Dermis blood vessel endothelial cell (primary cell): Measurements from ENCODE around the gene ETNK2. TPM values are rescaled to one million over a fixed set of nuclear protein-coding genes. Genes with fewer than 3 reads are reported as not detected.

Source experiments
- DNase-seq: peaks from one replicate; pipeline ENCODE4 v3.0.0; 2010
- total RNA-seq: library from RNA; depleted of rRNA; stranded (reverse); fragments of >200 nt; gene quantifications from 2 replicates; pipeline ENCODE4 v1.2.3, GENCODE V29; 2014

Gene ETNK2, protein sequence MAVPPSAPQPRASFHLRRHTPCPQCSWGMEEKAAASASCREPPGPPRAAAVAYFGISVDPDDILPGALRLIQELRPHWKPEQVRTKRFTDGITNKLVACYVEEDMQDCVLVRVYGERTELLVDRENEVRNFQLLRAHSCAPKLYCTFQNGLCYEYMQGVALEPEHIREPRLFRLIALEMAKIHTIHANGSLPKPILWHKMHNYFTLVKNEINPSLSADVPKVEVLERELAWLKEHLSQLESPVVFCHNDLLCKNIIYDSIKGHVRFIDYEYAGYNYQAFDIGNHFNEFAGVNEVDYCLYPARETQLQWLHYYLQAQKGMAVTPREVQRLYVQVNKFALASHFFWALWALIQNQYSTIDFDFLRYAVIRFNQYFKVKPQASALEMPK
- 9.9 and 10.7 TPM in 2 replicates for total RNA-seq

DNA sequence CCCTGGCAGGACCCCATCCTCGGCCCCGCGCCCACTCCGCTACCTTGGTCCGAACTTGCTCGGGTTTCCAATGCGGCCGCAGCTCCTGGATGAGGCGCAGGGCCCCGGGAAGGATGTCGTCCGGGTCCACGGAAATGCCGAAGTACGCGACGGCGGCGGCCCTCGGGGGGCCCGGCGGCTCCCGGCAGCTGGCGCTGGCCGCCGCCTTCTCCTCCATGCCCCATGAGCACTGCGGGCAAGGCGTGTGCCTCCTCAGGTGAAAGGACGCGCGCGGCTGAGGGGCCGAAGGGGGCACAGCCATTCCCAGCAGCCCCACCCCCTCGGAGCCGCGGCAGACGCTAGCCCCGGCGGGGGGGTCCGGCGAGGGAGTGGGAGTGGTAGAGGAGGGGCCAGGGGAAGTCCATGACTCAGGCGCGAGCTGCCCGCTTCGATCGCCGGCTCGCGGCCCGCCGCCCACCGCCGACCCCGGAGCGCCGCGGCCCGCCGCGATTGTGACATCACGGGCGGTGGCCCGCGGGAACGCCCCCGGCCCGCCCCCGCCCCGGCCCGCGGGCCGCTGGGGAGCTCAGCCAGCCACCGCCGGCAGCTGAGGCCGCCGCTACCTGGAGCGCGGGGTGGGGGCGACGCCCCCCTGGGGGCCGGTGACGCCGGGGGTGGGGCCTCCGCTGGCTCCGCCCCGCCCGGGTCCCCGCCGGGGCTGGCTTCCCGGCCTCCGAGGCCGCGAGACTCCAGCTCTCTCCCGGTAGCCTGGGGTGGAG, at the start of gene ETNK2:
Gene ETNK2 (minus strand): TSS at position 493 of the 758 bp plus-strand sequence. CDS start 192 bp downstream, at position 301.
- DNase-seq, result peak; percentile 57

DNA sequence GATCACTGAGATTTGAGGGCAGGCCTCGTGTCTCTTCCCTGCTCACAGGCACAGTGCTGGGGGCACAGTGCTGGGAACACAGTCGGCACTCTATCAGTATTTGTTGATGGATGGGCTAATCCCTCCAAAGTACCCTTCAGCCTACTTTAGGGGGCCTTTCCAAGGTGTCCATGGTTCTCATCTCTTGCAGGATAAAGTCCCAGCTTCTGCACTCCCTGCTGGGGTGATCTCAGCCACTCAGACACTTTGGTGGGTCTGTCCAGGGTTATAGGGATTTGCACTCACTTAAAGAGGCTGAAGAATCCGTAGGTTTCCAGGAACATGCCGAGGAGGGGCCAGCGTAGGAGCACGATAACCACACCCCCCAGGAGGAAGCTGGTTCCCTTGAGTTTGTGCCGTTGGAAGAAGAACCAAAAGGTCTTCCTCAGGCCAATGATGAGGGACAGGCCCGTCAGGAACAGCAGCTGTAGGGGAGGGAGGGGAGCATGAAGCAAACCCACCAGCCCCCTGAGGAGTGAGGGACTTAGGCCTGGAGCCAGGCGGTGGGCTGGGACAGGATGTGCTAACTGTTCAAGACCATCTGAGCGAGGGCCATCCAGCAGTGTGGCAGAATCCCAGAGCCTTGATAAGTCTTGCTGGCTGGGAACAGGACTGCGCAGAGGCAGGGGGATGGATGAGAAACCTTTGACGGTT, 49.6 kb upstream of the ETNK2 start:
- DNase-seq, result no peak

DNA sequence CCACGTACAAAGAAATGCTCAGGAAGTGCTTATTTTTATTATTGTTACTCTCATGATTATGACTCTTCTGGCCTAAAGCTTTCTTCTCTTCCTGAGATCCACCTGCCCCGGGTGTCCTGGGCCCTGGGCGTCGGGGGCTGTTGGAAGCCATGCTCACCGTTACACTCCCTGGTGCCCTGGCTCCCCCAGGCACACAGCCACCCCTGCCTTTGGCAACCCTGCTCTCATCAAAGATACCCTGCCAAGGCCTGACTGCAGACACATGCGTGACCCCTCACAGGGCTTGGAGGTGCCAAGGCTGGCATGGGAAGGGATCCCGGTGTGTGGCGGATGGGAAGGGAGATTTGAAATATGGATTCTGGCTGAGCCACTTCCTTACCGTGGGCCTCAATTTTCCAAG, 47.7 kb upstream of the ETNK2 start:
- DNase-seq, result no peak

DNA sequence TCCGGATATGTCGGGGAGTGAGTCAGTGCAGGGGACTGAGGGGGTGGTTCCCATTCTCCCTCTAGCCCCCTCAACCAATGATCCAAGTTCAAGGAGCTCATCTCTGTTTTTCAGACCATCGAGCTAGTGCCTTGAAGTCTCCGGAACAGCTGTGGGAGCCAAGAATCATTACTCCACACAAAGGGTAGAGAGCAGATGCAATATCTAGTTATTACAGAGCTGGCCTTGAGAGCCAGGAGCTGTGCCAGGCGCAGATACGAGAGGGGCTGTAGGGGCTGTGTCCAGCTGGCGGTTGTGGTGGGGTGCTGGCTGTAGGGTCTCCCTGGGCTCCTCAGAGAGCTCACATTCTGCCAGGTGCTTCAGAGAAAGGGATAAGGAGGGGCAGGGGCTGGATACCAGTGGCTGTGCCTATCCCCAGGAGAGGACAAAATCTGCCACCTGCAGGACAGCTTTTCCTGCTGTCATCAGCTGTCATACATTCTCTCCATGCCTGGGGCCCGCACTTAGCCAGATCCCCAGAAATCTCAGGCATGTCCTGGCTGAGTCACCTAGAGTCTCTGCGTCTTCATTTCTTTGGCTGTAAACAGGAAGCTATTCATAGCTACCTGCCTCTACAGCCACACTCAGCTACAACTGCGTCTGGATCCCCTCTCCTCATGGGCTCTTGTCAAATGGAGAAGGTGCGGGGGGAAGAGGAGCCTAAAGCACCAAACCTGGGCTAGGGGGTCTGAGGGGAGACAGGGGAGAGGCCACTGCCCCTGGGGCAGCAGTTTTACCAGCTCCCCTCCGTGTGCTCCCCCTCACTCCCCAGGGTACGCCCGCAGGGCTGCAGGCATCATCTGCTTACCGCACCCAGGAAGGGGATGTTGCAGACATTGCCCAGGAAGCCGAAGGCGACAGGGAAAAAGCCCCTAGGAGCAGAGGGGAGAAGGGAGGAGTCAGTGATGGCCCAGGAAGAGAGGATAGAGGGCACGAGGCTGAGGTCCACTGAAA, 46.8 kb upstream of the ETNK2 start:
- DNase-seq, result peak; percentile 91

DNA sequence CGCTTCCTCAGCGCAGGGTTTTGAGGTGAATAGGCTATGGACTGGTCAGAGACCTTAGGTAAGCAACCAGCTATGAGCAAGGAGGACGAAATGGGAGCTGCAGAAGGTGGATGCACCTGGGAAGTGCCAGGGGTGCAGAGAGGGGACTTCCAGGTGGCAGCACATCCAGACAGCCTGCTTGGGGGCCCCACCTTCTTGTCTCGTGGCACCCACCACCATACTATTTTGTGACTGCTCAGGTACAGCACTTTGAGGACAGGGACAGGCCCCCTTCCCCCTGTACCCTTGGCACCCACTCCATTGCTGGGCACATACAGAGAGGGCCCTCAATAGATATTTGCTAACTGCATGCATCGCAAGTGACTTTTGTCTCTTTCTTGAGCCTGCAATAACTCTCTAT, 45.2 kb upstream of the ETNK2 start:
- DNase-seq, result no peak

DNA sequence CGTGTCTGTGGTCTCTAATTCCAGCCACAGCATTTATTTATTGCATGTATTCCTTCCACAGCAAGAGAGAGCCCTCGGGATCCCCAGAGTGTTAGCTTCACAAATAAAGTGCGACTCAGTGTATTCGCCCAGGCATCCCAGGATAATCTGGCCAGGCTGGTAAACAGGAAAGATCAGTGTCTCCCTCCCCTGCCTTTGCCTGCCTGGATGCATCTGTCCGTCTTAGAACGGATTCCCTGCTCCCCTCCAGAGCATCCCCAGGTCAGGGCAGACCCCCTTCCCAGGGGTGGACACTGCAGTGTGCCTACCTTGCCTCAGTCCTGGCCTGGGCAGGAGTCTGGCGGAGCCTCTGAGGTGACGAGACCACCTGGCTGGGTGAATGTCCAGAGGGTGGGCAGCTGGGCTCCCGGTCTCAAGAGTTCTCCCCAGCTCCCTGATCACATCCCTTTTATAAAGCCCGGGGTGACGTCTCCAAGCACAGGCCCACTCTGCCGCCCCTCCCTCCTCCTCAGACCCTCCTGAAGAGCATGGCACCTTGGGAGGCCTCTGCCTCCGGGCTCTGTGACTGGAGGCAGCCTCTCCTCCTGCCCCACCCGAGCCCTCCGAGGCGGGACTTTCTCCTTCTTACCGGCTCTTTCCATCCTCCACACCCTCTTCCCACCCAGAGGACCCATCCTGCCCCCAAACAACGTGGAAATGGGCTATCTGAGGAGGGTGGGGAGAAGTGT, 44.4 kb upstream of the ETNK2 start, which contains the start of gene KISS1:
Gene KISS1 (minus strand): TSS at position 424 of the 728 bp plus-strand sequence. CDS start 3,615 bp downstream, outside the sequence.
- no peak for DNase-seq

DNA sequence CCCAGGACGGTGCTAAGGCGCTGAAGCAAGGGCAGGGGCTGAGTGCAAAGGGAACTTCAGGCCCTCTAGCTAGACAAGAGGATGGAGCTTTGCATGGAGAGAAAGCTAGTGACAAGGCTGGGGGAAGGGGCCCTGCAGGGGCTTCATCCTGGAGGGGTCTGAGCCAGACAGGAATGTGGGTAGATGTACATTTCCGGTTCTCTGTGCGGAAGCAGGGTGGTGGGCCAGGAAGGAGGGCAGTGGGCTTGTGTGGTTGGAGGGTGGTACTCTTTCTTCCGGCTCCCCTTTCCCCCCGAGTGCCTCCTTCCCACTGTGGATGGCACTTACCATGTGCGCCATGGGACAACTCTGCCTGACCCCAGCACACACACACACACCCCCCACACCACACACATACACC, 42.9 kb upstream of the ETNK2 start:
- no peak for DNase-seq

DNA sequence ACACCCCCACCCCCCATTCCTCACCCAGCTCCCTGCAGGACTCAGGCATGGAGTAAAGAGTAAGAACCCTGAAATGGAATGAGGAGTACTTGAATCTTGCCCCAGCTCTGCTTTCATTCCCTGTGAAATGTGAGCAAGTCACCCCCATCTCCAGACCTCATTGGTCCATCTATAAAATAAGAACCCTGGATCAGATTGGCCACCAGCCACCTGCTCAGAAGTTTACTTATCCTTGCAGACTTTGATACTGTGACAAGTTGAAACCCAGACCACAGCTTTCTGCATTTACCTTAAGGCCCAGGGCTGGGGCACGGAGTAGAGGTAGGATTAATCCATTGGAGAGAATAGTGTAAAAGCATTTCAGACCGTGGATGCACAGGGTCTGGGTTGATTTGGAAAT, 42.2 kb upstream of the ETNK2 start:
- DNase-seq, result no peak

DNA sequence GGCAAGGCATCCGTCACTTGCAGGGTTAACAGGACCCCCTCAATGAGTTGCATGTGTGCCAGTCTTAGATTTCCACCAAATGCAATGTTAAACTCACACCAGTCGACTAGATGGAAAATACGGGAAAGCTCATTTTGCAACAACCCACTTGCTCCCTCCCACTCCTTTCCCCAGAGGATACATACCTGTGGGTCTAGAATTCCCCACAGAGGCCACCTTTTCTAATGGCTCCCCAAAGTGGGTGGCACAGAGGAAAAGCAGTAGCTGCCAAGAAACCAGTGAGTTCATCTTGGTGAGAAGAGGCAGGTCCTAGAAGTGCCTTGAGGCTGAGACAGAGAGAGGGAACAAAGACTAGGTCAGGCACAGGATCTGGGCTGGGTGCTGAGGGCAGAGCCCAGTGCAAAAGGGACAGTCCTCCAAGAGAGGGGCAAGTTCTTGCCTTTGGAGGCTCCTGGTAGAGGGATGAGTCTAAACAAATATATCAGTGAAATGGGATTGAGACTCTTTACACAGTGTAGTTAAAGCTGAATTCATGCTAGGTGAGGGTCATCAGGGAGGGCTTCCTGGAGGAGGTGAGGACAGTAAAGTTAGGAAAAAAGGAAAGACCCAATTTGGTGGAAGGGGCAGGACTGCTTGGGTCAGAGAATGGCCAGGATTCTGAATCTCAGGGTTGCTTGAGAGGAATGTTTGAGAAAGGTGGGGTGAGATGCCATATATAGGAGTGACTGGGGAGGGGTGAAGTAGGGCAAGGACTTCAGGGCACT, 40.9 kb upstream of the ETNK2 start:
- no peak for DNase-seq

DNA sequence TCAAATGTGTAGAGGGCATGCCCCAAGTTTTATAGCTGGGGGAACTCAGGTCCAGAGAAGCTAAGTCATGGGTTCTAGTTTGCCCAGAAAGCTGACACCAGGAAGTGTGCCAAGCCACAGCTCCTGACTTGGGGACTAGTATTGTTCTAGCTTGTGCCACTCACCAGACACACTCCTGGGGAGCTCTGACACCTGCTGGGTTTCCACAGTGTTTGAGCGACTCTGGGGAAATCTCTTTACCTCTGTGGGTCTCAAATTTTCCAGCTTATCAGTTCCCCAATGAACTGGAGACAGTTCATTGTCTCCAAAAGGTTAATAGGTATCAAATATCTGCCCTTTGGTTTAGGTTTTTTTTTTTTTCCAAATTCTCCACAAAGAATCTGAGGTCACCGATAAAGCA, 40.2 kb upstream of the ETNK2 start:
- no peak for DNase-seq

DNA sequence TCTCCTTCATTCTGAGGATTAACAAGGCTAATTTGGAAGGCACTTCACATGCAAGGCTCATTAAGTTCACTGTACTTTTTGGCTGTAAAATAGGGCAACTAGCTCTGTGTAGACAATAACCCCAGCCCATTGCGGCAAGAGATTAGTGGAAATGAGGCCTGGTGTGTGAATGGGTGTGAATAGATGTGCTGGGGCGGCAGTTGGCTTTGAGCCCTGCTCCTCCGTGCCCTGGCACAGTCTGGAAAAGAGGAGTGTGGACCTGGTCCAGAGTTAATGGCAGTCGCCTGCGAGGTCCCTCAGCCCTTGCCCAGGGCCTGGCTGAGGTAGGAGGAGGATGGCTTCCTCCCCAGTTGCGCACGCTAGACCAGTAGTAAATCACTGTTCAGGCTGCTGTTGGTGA, 39.6 kb upstream of the ETNK2 start:
- no peak for DNase-seq

DNA sequence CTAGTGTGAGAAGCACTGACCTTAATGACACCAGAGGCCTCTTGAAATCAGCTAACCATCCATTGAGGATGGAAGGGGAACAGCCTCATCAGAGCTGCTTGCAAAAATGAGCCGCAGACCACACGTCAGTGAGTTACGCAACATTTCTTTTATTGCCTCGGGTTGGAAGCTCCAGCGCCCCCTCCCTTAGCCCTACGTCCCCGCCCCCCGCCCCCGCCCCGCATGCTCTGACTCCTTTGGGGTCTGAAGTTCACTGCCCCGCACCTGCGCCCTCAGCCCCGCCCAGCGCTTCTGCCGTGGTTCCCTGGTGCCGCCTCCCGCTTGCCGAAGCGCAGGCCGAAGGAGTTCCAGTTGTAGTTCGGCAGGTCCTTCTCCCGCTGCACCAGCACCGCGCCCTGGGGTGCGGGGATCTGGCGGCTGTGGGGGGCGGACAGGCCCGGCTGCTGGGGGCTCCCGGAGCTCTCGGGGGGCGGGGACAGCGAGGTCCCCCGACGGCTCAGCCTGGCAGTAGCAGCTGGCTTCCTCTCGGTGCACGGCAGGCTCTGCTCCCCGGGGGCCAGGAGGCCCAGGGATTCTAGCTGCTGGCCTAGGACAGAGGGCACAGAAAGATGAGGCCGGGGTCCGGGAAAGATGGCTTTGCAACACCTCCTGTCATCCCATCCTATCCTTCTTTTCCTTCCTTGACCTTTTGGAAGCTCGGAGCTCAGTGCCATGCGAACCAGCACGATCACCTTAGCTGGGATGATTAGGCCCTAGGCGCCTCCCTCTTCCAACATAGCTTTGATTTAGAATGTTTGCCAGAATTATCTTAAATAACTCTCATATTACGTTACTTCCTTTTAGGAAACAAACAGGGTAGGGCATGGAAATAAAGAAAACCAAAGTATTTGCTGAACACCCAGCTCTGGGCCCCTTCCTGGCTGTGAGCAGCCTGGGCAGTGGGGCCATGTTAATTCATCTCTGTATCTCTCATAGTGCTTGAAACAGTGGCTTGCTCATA, 38.7 kb upstream of the ETNK2 start:
- DNase-seq, result peak; percentile 76

DNA sequence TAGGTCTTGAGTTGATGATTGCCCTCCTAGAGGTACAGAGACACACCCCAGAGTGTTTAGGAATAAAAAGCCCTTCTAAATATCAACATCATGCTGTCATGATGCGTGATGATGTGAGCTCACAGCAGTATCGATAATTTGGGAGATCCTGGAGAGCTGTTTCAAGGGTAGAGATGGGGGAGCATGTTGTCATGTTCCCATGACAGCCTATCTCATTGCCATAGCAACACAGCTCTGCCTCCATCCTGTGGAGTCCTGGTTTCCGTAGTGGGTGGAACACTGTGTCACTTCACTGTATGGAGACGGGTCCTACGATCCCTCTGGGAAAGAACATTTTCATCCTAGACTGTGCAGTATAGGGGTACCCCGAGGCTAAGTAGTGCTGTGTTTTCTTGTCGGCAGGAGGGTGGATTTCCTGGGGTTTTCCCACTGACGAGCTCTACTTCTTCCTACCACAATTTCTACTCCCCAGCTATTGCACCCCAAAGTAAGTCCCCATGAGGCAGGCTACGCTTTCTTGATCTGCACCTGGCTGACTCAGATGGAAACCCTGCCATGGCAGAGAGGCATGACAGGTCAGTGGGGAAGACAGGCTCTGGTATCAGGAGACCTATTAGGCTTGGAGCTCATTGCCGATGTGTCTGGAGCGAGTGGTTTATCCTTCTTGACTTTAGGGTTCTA, 37.3 kb upstream of the ETNK2 start:
- peak; percentile 32 for DNase-seq

DNA sequence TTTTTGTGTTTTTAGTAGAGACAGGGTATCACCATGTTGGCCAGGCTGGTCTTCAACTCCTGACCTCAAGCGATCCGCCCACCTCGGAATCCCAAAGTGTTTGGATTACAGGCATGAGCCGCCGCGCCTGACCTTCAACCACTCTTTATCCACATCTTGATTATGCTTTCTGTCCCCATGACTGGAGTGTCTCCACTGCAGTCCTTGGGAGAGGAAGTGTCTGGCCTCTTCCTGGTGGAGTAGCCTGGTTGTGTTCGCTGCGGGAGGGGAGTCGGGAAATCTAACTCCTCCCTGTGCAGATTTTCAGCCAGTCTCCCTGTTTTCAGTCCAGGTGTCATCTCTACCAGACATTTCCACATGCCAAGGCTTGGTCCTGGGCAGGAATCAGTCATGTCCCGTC, 34.8 kb upstream of the ETNK2 start:
- DNase-seq, result no peak

DNA sequence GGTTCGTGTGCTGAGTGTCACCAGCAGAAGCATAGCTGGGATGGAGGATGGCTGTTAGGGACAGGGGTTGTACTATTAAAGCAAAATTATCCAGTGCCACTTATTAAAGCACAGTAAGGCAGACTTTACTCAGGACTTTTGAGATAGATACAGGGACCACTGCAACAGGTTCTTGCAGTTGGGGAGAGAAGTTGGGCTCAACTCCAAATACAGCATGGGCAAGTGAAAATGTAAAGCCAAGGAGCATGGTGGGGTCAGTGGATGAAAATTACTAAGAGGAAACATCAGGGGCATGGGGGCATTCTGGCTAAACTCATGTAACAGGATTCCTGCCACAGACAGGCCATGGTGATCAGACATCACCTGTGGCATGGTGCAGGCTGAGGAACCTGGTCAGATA, 29.3 kb upstream of the ETNK2 start:
- DNase-seq, result no peak

DNA sequence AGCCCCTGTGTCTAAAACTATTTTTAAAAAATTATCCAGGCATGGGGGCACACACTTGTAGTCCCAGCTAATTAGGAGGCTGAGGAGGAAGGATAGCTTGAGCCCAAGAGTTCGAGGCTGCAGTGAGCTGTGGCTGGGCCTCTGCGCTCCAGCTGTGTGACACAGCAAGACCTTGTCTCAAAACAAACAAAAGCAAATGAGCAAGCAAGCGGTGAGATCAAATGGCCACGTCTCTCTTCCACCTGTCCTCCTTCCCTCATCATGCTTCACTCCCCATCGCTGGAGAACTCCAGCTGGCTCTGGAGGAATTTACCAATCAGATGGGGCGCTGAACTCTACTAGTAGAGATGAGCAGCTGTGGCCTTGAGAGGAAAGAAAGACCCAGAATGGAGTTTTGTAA, 28.3 kb upstream of the ETNK2 start:
- DNase-seq, result no peak

DNA sequence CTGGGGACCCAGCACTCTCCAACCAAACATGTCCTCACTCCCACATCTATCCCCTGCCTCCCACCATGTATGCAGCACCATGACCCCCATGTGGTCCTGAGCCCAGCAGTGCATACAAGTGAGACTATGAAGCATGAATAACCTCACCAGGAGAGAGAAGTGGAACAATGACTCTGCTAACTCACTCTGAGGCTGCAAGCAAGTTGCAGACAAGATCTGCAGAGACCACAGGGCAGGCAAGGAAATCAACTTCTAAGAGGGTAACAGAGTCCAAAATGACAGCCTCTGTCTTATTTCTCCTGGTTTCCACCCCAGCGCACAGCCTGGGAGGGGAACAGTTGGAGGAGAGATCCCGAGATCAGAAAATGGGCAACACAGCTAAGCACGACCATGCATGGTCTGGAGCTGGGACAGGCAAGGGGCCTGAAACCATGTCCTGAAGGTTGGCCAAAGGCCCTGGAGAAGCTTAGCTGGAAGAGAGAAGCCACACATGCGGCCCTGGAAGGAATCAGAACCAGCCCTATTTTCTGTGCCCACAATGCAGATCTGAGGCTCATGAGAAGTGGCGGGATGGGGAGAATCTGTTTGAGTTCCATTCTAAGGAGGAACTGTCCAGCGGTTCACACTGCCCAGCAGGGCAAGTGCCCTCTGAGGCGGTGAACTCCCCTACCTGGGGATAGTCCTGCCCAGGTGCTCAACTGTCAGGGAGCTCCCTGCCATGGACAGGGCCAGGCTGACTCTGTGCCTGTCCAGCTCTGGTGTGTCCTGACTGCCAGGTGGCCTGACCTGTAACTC, 26.8 kb upstream of the ETNK2 start:
- no peak for DNase-seq

DNA sequence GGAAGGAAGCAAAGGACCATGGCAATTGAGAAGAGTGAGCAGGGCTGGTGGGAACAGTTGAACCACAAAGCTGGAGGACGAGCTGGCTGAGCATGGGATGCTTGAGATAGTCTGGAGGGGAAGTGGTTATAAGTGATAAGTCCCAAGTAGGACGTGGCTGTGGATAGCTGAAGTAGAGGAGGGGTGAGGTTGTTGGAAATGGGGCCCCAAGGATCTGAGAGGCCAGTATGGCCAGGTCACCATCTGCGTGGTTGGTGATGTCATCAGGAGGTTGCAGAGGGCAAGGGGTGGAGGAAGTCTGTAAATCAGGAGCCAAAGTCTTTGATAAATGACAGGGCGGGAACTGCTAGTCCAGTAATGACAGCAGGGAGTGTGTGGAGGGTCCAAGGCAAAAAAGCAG, 25.3 kb upstream of the ETNK2 start:
- no peak for DNase-seq
